Gastroesophageal sphincter (tissue), 3 donors: ENCODE measurements around the gene DCAF7.

Source experiments
- POLR2A ChIP-seq, 2 donors: fragments of 450-650 bp; IDR thresholded peaks; one replicate each; pipeline ENCODE4 v1.6.1; 2017; ENCODE audit warnings: antibody characterized with exemption in 2 of 2, mild to moderate bottlenecking in 2 of 2, moderate library complexity in 1 of 2
- TF ChIP-seq, protein P1 (sequence below), 4 experiments: fragments of 200-600 bp in 2 of 4; fragments of 450-650 bp in 2 of 4; sonication (generic) in 1 of 4; IDR thresholded peaks; one replicate each; pipeline ENCODE4 v1.5.1; 2017 to 2019; ENCODE audit warnings: antibody characterized with exemption in 4 of 4, mild to moderate bottlenecking in 2 of 4, moderate library complexity in 2 of 4

DNA sequence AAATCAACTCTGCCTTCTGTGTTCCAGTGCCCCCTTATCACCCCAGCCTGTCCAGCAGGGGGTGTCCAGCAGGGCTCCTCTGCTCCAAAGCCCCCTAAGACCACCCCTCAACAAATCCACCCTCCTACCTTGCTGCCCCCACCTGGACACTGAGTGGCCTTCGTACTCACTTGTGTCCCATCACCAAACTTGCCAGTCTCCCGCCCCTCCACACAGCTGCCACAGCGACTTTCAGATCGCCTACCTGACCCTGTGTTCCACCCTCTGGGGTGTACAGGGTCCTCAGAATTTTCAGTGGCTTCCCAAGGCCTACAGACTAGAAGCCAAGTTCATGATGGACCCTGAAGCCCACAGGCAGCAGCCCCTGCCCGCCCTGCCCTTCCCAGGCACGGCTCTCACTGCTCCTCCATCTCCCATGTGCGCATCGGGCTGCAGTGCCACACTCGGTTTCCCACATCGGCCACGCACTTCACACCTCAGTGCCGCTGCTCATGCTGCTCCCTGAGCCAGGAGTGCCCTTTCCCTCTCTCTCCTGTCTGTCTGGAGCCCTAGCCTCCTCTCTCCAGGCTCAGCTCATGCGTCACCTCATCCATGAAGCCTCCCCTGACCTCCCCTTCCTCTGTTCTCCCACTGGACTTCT lies 15.3 kb upstream of the DCAF7 start:
- TF ChIP-seq, protein P1, sequence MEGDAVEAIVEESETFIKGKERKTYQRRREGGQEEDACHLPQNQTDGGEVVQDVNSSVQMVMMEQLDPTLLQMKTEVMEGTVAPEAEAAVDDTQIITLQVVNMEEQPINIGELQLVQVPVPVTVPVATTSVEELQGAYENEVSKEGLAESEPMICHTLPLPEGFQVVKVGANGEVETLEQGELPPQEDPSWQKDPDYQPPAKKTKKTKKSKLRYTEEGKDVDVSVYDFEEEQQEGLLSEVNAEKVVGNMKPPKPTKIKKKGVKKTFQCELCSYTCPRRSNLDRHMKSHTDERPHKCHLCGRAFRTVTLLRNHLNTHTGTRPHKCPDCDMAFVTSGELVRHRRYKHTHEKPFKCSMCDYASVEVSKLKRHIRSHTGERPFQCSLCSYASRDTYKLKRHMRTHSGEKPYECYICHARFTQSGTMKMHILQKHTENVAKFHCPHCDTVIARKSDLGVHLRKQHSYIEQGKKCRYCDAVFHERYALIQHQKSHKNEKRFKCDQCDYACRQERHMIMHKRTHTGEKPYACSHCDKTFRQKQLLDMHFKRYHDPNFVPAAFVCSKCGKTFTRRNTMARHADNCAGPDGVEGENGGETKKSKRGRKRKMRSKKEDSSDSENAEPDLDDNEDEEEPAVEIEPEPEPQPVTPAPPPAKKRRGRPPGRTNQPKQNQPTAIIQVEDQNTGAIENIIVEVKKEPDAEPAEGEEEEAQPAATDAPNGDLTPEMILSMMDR (IDR thresholded peaks at IDR 0.05): no peak
- TF ChIP-seq POLR2A (IDR thresholded peaks at IDR 0.05): no peak
